Fibroblast of skin of left quadriceps (primary cell): ENCODE data around the gene PNMT.
"Not testable (repeated sequence)": the region's sequence is repeated elsewhere in the genome, so short reads cannot be mapped to it uniquely, and the experiment has no call there.

Experiments
- DNase-seq, 2 experiments: peaks; one replicate each; pipeline ENCODE4 v3.0.0-alpha.2; 2013; ENCODE audit warnings: low read depth in 2 of 2

Gene PNMT

GRCh38 chr17:39709319-39709997 lies 41.2 kb downstream of the PNMT start:
- DNase-seq = no peak

GRCh38 chr17:39709998-39710964 lies 42.0 kb downstream of the PNMT start:
- DNase-seq = no peak

GRCh38 chr17:39711071-39711470 lies 42.8 kb downstream of the PNMT start:
- DNase-seq = not testable (repeated sequence)

DNA sequence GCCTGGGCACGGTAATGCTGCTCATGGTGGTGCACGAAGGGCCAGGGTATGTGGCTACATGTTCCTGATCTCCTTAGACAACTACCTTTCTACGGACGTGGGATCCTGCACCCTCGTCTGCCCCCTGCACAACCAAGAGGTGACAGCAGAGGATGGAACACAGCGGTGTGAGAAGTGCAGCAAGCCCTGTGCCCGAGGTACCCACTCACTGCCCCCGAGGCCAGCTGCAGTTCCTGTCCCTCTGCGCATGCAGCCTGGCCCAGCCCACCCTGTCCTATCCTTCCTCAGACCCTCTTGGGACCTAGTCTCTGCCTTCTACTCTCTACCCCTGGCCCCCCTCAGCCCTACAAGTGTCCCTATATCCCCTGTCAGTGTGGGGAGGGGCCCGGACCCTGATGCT lies 43.6 kb downstream of the PNMT start:
- DNase-seq = no peak

DNA sequence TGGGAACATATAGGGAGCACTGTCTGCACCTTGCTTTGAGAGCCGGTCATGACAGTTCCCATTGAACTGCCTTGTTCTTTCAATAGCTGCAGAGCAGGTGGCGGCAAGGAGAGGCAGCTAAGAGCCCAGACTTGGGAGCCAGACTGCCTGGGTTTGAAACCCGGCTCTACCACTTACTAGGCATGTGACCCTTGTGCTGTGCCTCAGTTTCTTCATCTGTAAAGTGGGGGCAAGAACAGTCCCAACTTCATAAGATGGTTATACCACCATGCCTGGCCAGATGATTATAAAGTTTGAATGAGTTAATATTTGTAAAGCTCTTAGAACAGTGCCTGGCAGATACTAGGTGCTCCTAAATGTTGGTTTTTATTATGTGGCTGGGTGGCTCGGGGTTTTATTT lies 46.0 kb downstream of the PNMT start:
- DNase-seq = no peak

GRCh38 chr17:39715375-39716072 lies 47.3 kb downstream of the PNMT start:
- no peak for DNase-seq

DNA sequence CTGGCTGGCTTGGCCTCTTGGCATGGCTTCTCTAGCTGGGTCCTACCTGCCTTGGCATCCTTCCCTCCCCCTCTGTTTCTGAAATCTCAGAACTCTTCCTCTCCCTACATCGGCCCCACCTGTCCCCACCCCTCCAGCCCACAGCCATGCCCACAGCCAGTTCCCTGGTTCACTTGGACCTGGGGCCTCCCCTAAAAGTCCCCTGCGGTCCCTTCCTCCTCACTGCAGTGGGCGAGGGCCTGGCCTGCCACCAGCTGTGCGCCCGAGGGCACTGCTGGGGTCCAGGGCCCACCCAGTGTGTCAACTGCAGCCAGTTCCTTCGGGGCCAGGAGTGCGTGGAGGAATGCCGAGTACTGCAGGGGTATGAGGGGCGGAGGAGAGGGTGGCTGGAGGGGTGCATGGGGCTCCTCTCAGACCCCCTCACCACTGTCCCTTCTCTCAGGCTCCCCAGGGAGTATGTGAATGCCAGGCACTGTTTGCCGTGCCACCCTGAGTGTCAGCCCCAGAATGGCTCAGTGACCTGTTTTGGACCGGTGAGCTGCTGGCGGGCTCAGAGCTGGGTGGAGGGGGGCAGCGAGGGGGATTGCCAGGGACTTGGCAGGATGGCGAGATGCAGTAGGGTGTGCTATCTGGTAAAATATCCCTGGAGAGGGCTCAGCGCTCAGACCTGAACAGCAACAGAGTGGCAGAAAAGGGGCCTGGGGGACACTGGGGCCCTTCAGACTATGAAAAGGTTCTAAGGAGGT lies 48.0 kb downstream of the PNMT start:
- no peak for DNase-seq

DNA sequence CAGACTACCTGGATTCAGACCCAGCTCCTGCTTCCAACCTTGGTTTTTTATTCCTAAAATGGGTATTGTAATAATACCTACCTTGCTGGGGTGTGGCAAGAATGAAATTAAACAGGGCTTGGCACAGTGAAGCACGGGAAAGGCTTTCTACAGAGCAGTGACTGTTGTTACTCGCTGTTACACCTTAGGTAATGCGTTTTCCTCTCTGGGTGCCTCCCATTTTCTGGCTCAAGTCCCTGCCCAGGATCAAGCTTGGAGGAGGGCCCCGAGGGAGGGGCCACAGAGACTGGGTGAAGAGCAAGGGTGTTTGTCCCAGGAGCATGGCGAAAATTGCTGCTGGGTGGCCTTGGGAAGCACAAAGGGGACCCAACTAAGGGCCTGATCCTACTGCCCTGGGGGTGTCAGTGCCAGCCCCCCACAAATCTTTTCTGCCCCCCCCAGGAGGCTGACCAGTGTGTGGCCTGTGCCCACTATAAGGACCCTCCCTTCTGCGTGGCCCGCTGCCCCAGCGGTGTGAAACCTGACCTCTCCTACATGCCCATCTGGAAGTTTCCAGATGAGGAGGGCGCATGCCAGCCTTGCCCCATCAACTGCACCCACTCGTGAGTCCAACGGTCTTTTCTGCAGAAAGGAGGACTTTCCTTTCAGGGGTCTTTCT lies 48.8 kb downstream of the PNMT start:
- no peak for DNase-seq

- DNase-seq = no peak
These were observed 49.4 kb downstream of the PNMT start for GRCh38 chr17:39717660-39718059.

- no peak for DNase-seq
These were observed 51.5 kb downstream of the PNMT start for GRCh38 chr17:39719563-39720355.
